Activated CD4-positive, CD25-positive, alpha-beta regulatory T cell treated with anti-CD3 and anti-CD28 coated beads, Interleukin-2, amount 50 U/mL, for 72 hours (primary cell): ENCODE results near the gene DCLK1.
"Not testable (repeated sequence)": the region's sequence is repeated elsewhere in the genome, so short reads cannot be mapped to it uniquely, and the experiment has no call there.

Source experiments
- DNase-seq: peaks from one replicate; pipeline ENCODE4 v3.0.0; 2021

Gene DCLK1

GRCh38 chr13:36130552-36131221, 495 bp downstream of the DCLK1 start:
- no peak for DNase-seq

- DNase-seq = no peak
Observed at GRCh38 chr13:36130193-36130551, 1.0 kb downstream of the DCLK1 start.

- no peak for DNase-seq
Observed at GRCh38 chr13:36129539-36129938, 1.6 kb downstream of the DCLK1 start.

GRCh38 chr13:36126491-36126890, 4.7 kb downstream of the DCLK1 start:
- no peak for DNase-seq

- no peak for DNase-seq
Observed at GRCh38 chr13:36125841-36126240, 5.3 kb downstream of the DCLK1 start.

GRCh38 chr13:36124236-36124822, 6.9 kb downstream of the DCLK1 start:
- DNase-seq = no peak

GRCh38 chr13:36115306-36115705, 15.9 kb downstream of the DCLK1 start:
- no peak for DNase-seq

GRCh38 chr13:36114233-36114632, 16.9 kb downstream of the DCLK1 start:
- DNase-seq = no peak

- no peak for DNase-seq
Observed at GRCh38 chr13:36108954-36109353, 22.2 kb downstream of the DCLK1 start.

- DNase-seq = no peak
Observed at GRCh38 chr13:36108342-36108741, 22.8 kb downstream of the DCLK1 start.

GRCh38 chr13:36107521-36107920, 23.7 kb downstream of the DCLK1 start:
- no peak for DNase-seq

- no peak for DNase-seq
Observed at GRCh38 chr13:36105726-36106125, 25.5 kb downstream of the DCLK1 start.

GRCh38 chr13:36102721-36103120, 28.5 kb downstream of the DCLK1 start:
- no peak for DNase-seq

- not testable (repeated sequence) for DNase-seq
Observed at GRCh38 chr13:36101907-36102306, 29.3 kb downstream of the DCLK1 start.

- DNase-seq = no peak
Observed at GRCh38 chr13:36101157-36101556, 30.0 kb downstream of the DCLK1 start.

GRCh38 chr13:36098080-36098479, 33.1 kb downstream of the DCLK1 start:
- no peak for DNase-seq

GRCh38 chr13:36096461-36097416, 34.4 kb downstream of the DCLK1 start:
- no peak for DNase-seq

GRCh38 chr13:36094478-36094877, 36.7 kb downstream of the DCLK1 start:
- DNase-seq = no peak

- DNase-seq = no peak
Observed at GRCh38 chr13:36090592-36090991, 40.6 kb downstream of the DCLK1 start.

GRCh38 chr13:36089130-36089647, 42.0 kb downstream of the DCLK1 start:
- no peak for DNase-seq

- DNase-seq = no peak
Observed at GRCh38 chr13:36088463-36088862, 42.7 kb downstream of the DCLK1 start.

GRCh38 chr13:36088001-36088400, 43.2 kb downstream of the DCLK1 start:
- DNase-seq = no peak

- DNase-seq = no peak
Observed at GRCh38 chr13:36086117-36086516, 45.1 kb downstream of the DCLK1 start.

- no peak for DNase-seq
Observed at GRCh38 chr13:36084131-36084530, 47.1 kb downstream of the DCLK1 start.
